Uterus (tissue), 2 donors: ENCODE data around the gene ADM.

Experiments used
- CTCF ChIP-seq, 4 experiments: fragments of 200-600 bp in 2 of 4; fragments of 450-650 bp in 2 of 4; sonication (generic) in 2 of 4; IDR thresholded peaks; one replicate each; pipeline ENCODE4 v1.5.1; 2016 to 2019; ENCODE audit warnings: antibody characterized with exemption in 4 of 4, mild to moderate bottlenecking in 2 of 4, moderate library complexity in 1 of 4
- POLR2A ChIP-seq, 2 donors: fragments of 450-650 bp; IDR thresholded peaks; one replicate each; pipeline ENCODE4 v1.6.1; 2016; ENCODE audit warnings: antibody characterized with exemption in 2 of 2, mild to moderate bottlenecking in 1 of 2, moderate library complexity in 1 of 2

GRCh38 chr11:10315083-10315482 is 10.2 kb downstream of the ADM start:
- TF ChIP-seq CTCF (IDR thresholded peaks at IDR 0.05) (no peak), POLR2A (IDR thresholded peaks at IDR 0.05) (no peak)
